Measurements from ENCODE around the gene RUNX2.
A peak's percentile ranks its signal among the peaks of the same experiment; 100 is the strongest.
"Not testable (repeated sequence)": the region's sequence is repeated elsewhere in the genome, so short reads cannot be mapped to it uniquely, and the experiment has no call there.

Gene RUNX2

GRCh38 chr6:45657226-45657625, 329.1 kb downstream of the RUNX2 start:
- no peak for DNase-seq

GRCh38 chr6:45658400-45658799, 330.3 kb downstream of the RUNX2 start:
- DNase-seq, result no peak

GRCh38 chr6:45658958-45659357, 330.8 kb downstream of the RUNX2 start:
- DNase-seq, result no peak

- DNase-seq, result no peak
Observed at GRCh38 chr6:45661661-45662060, 333.5 kb downstream of the RUNX2 start.

GRCh38 chr6:45663251-45664221, 335.4 kb downstream of the RUNX2 start:
- DNase-seq, result no peak

GRCh38 chr6:45664707-45665106, 336.6 kb downstream of the RUNX2 start:
- DNase-seq, result no peak

- DNase-seq, result no peak
Observed at GRCh38 chr6:45665859-45666258, 337.7 kb downstream of the RUNX2 start.

GRCh38 chr6:45666846-45667245, 338.7 kb downstream of the RUNX2 start:
- DNase-seq, result no peak

- DNase-seq, result peak; percentile 51
Observed at GRCh38 chr6:45667300-45667699, 339.2 kb downstream of the RUNX2 start.

GRCh38 chr6:45667766-45668165, 339.6 kb downstream of the RUNX2 start:
- peak; percentile 53 for DNase-seq

- DNase-seq, result no peak
Observed at GRCh38 chr6:45668705-45669104, 340.6 kb downstream of the RUNX2 start.

GRCh38 chr6:45673167-45673566, 345.0 kb downstream of the RUNX2 start:
- not testable (repeated sequence) for DNase-seq

- not testable (repeated sequence) for DNase-seq
Observed at GRCh38 chr6:45675166-45675565, 347.0 kb downstream of the RUNX2 start.

- DNase-seq, result no peak
Observed at GRCh38 chr6:45675634-45676033, 347.5 kb downstream of the RUNX2 start.

GRCh38 chr6:45676380-45676779, 348.2 kb downstream of the RUNX2 start:
- no peak for DNase-seq

GRCh38 chr6:45677381-45678284, 349.5 kb downstream of the RUNX2 start:
- DNase-seq, result peak; percentile 66

GRCh38 chr6:45678285-45678607, 350.1 kb downstream of the RUNX2 start:
- DNase-seq, result no peak

- DNase-seq, result no peak
Observed at GRCh38 chr6:45679163-45679562, 351.0 kb downstream of the RUNX2 start.

- DNase-seq, result no peak
Observed at GRCh38 chr6:45679631-45680030, 351.5 kb downstream of the RUNX2 start.

- peak; percentile 44 for DNase-seq
Observed at GRCh38 chr6:45681860-45682511, 353.9 kb downstream of the RUNX2 start.

- DNase-seq, result no peak
Observed at GRCh38 chr6:45684476-45684875, 356.3 kb downstream of the RUNX2 start.

- DNase-seq, result no peak
Observed at GRCh38 chr6:45685076-45685475, 356.9 kb downstream of the RUNX2 start.
